Esophagus muscularis mucosa (tissue), 4 donors: ENCODE results near the gene ATP1A4.

ENCODE experiments used
- CTCF ChIP-seq, 3 experiments: fragments of 200-600 bp in 2 of 3; fragments of 450-650 bp in 1 of 3; sonication (generic) in 2 of 3; IDR thresholded peaks; one replicate each; pipeline ENCODE4 v1.5.1; 2017 to 2019; ENCODE audit warnings: antibody characterized with exemption in 3 of 3, mild to moderate bottlenecking in 2 of 3, moderate library complexity in 1 of 3
- EP300 ChIP-seq: sonication (generic); formaldehyde crosslinking; IDR thresholded peaks from one replicate; pipeline ENCODE4 v1.6.1; 2017; ENCODE audit warnings: antibody characterized with exemption
- POLR2A ChIP-seq: fragments of 450-650 bp; IDR thresholded peaks from one replicate; pipeline ENCODE4 v1.6.1; 2017; ENCODE audit warnings: antibody characterized with exemption, moderate library complexity, mild to moderate bottlenecking, low read depth
- POLR2AphosphoS5 ChIP-seq, 2 donors: sonication (generic); formaldehyde crosslinking; IDR thresholded peaks; one replicate each; pipeline ENCODE4 v1.6.1; 2017; ENCODE audit warnings: antibody characterized with exemption in 2 of 2

- peak in 1 of 2 donors; percentile 55 for TF ChIP-seq POLR2AphosphoS5 (IDR thresholded peaks at IDR 0.05)
- no peak for TF ChIP-seq CTCF (IDR thresholded peaks at IDR 0.05)
- no peak for TF ChIP-seq POLR2A
- TF ChIP-seq EP300 = no peak
These were observed 55.2 kb downstream of the ATP1A4 start for GRCh38 chr1:160206421-160207117.
